OCI-LY1 (cell line): ENCODE data around the gene PTPRE.

ENCODE experiments used
- H2AFZ ChIP-seq: fragments of 200-600 bp; sonication (generic), shearing (Covaris generic); 2 replicates; pipeline ENCODE4 v1.6.0; 2014; ENCODE audit warnings: antibody characterized with exemption, mild to moderate bottlenecking, low read length
- H3F3A ChIP-seq: fragments of 200-600 bp; sonication (generic), shearing (Covaris generic); 2 replicates; pipeline ENCODE4 v1.6.0; 2014; ENCODE audit warnings: mild to moderate bottlenecking, antibody characterized with exemption, low read length, moderate library complexity; ENCODE audit not compliant: insufficient read depth
- H3K27ac ChIP-seq: fragments of 200-600 bp; sonication (generic); 2 replicates; pipeline ENCODE4 v1.5.1; 2014; ENCODE audit warnings: low read length, mixed run types, mild to moderate bottlenecking, low read depth; ENCODE audit not compliant: poor library complexity, severe bottlenecking
- H3K27me3 ChIP-seq: fragments of 200-600 bp; sonication (generic); 2 replicates; pipeline ENCODE4 v1.6.0; 2014; ENCODE audit warnings: antibody characterized with exemption, mild to moderate bottlenecking, low read length, moderate library complexity; ENCODE audit not compliant: insufficient read depth
- H3K36me3 ChIP-seq: fragments of 200-600 bp; sonication (generic); 2 replicates; pipeline ENCODE4 v1.6.1; 2014; ENCODE audit warnings: mild to moderate bottlenecking, antibody characterized with exemption, low read length, moderate library complexity, mixed read lengths; ENCODE audit not compliant: insufficient read depth
- H3K4me1 ChIP-seq: fragments of 200-600 bp; sonication (generic); 2 replicates; pipeline ENCODE4 v1.5.1; 2014; ENCODE audit warnings: mild to moderate bottlenecking, low read length, moderate library complexity; ENCODE audit not compliant: insufficient read depth, severe bottlenecking
- H3K4me2 ChIP-seq: fragments of 200-600 bp; sonication (generic), shearing (Covaris generic); 2 replicates; pipeline ENCODE4 v1.6.1; 2014; ENCODE audit warnings: low read length
- H3K4me3 ChIP-seq: fragments of 200-600 bp; sonication (generic); 2 replicates; pipeline ENCODE4 v1.5.1; 2014; ENCODE audit warnings: low read length, low read depth, mild to moderate bottlenecking, mixed read lengths; ENCODE audit not compliant: poor library complexity, severe bottlenecking
- H3K79me2 ChIP-seq: fragments of 200-600 bp; shearing (Covaris generic); 2 replicates; pipeline ENCODE4 v1.6.1; 2016; ENCODE audit warnings: mixed run types, low read length, mixed read lengths; ENCODE audit not compliant: insufficient read depth
- H3K9ac ChIP-seq: fragments of 200-600 bp; sonication (generic), shearing (Covaris generic); 2 replicates; pipeline ENCODE4 v1.6.1; 2014; ENCODE audit warnings: mild to moderate bottlenecking, low read length, mixed read lengths
- H3K9me2 ChIP-seq: fragments of 200-600 bp; sonication (generic), shearing (Covaris generic); 2 replicates; pipeline ENCODE4 v1.6.1; 2014; ENCODE audit warnings: low read depth, mild to moderate bottlenecking, low read length, mixed read lengths
- H3K9me3 ChIP-seq: fragments of 200-600 bp; shearing (Covaris generic); 2 replicates; pipeline ENCODE4 v1.6.1; 2014; ENCODE audit warnings: low read length, mixed read lengths
- H4K20me1 ChIP-seq: fragments of 200-600 bp; sonication (generic), shearing (Covaris generic); 2 replicates; pipeline ENCODE4 v1.6.0; 2016; ENCODE audit warnings: mild to moderate bottlenecking, low read length; ENCODE audit not compliant: insufficient read depth
- EZH2 ChIP-seq: fragments of 200-600 bp; sonication (generic), shearing (Covaris generic); IDR thresholded peaks from 2 replicates; pipeline ENCODE4 v1.8.0; 2017; ENCODE audit warnings: borderline replicate concordance, mixed run types, mild to moderate bottlenecking, antibody characterized with exemption, low read length, moderate library complexity, mixed read lengths
- TF ChIP-seq, protein P1 (sequence below): fragments of 200-600 bp; sonication (generic), shearing (Covaris generic); IDR thresholded peaks from 2 replicates; pipeline ENCODE4 v1.5.1; 2017; ENCODE audit warnings: mild to moderate bottlenecking, antibody characterized with exemption, low read length, moderate library complexity, mixed read lengths

Gene PTPRE

DNA sequence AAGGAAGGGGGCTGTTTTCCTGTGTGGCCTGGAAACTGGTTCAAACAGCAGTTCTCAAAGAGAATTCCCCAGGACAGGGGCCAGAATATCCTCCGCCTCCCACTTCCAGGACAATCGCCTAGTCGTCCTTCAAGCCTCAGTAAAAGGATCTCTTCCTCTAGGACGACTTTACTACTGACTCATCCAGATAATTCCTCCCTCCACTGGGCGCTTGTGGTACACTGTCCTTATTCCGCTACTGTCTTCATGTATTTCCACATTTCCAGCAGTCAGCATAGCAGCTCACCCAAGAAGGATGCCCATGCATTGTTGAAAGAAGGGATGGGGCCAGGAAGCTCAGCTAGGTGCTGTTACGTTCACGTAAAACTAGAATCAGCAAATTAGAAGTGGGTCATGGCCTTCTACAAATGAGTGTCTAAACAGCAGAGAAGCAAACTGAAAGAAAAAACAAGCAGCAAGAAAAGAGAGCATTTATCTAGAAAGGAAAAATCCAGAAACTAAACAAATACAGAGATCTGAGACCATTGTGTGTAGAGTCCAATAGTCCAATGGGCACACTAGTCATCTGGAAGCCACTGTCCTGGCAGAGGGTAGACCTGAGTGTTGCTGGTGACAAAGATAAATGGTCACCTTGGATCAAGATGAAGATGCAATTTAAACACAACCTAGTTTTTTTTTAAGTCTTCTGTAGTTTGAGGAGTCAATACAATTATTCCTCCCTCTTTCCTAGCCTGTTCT, 40.5 kb upstream of the PTPRE start:
- no peaks in the 10 kb centered on the region for H3K9me3 ChIP-seq
- H2AFZ ChIP-seq = no peak overlapping the region
- no peaks in the 10 kb centered on the region for H3K4me1 ChIP-seq
- H3K79me2 ChIP-seq = no peaks in the 10 kb centered on the region
- no peak overlapping the region for H3K9ac ChIP-seq
- no peaks in the 10 kb centered on the region; the same call in 1 of the 2 replicates for H3K27me3 ChIP-seq
- no peak overlapping the region for H3K4me3 ChIP-seq
- H4K20me1 ChIP-seq = no peaks in the 10 kb centered on the region
- TF ChIP-seq, protein P1, sequence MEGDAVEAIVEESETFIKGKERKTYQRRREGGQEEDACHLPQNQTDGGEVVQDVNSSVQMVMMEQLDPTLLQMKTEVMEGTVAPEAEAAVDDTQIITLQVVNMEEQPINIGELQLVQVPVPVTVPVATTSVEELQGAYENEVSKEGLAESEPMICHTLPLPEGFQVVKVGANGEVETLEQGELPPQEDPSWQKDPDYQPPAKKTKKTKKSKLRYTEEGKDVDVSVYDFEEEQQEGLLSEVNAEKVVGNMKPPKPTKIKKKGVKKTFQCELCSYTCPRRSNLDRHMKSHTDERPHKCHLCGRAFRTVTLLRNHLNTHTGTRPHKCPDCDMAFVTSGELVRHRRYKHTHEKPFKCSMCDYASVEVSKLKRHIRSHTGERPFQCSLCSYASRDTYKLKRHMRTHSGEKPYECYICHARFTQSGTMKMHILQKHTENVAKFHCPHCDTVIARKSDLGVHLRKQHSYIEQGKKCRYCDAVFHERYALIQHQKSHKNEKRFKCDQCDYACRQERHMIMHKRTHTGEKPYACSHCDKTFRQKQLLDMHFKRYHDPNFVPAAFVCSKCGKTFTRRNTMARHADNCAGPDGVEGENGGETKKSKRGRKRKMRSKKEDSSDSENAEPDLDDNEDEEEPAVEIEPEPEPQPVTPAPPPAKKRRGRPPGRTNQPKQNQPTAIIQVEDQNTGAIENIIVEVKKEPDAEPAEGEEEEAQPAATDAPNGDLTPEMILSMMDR = no peak
- no peak for TF ChIP-seq EZH2
- no peak overlapping the region for H3K4me2 ChIP-seq
- no peak overlapping the region for H3K27ac ChIP-seq
- H3F3A ChIP-seq = no peaks in the 10 kb centered on the region
- no peaks in the 10 kb centered on the region for H3K9me2 ChIP-seq
- H3K36me3 ChIP-seq = no peaks in the 10 kb centered on the region

DNA sequence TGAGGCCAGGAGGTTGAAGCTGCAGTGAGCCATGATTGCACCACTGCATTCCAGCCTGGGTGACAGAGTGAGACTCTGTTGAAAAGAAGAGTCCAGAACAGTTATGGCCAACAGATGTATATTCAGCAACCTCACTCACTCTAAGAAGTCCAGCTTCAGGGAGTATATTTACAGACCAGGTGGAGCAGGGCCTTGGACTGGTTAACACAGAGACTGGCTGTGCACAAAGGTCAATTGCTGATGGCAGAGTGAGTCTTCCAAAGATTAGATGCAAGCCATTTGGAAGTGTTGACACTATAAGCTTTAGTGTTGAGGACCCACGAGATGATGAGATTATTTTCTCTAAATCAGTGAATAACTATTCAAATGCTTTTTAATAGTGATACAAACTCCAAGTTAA, 39.1 kb upstream of the PTPRE start:
- no peaks in the 10 kb centered on the region for H3F3A ChIP-seq
- no peak overlapping the region for H3K4me2 ChIP-seq
- no peak overlapping the region for H3K9ac ChIP-seq
- H3K79me2 ChIP-seq = no peaks in the 10 kb centered on the region
- TF ChIP-seq EZH2 = no peak
- TF ChIP-seq, protein P1 = no peak
- H3K36me3 ChIP-seq = no peaks in the 10 kb centered on the region
- H3K9me2 ChIP-seq = no peaks in the 10 kb centered on the region
- H3K4me3 ChIP-seq = no peak overlapping the region
- no peaks in the 10 kb centered on the region for H3K9me3 ChIP-seq
- no peaks in the 10 kb centered on the region; the same call in 1 of the 2 replicates for H3K27me3 ChIP-seq
- H3K4me1 ChIP-seq = no peaks in the 10 kb centered on the region
- H2AFZ ChIP-seq = no peak overlapping the region
- H3K27ac ChIP-seq = no peak overlapping the region
- H4K20me1 ChIP-seq = no peaks in the 10 kb centered on the region

GRCh38 chr10:127869329-127869728, 37.6 kb upstream of the PTPRE start:
- no peaks in the 10 kb centered on the region for H4K20me1 ChIP-seq

More at GRCh38 chr10:127869329-127869728, 37.6 kb upstream of the PTPRE start:
- H3K9me2 ChIP-seq = no peaks in the 10 kb centered on the region
- H2AFZ ChIP-seq = no peak overlapping the region
- no peak overlapping the region for H3K4me2 ChIP-seq
- no peak overlapping the region for H3K4me3 ChIP-seq
- H3K27ac ChIP-seq = no peak overlapping the region
- H3K36me3 ChIP-seq = no peaks in the 10 kb centered on the region
- H3K27me3 ChIP-seq = peaks cover 4% of the 10 kb centered on the region; the same call in 1 of the 2 replicates
- H3F3A ChIP-seq = no peaks in the 10 kb centered on the region
- no peaks in the 10 kb centered on the region for H3K4me1 ChIP-seq
- H3K9ac ChIP-seq = no peak overlapping the region
- TF ChIP-seq, protein P1 = no peak
- TF ChIP-seq EZH2 = no peak
- H3K9me3 ChIP-seq = no peaks in the 10 kb centered on the region
- H3K79me2 ChIP-seq = no peaks in the 10 kb centered on the region
